KMS-11 (cell line): ENCODE measurements around the gene PDE4D.
"Not testable (repeated sequence)": the region's sequence is repeated elsewhere in the genome, so short reads cannot be mapped to it uniquely, and the experiment has no call there.

ENCODE experiments used
- H2AFZ ChIP-seq: fragments of 200-600 bp; sonication (generic); 2 replicates; pipeline ENCODE4 v1.6.1; 2016; ENCODE audit warnings: antibody characterized with exemption, mixed run types, low read depth
- H3K27ac ChIP-seq: fragments of 200-600 bp; sonication (generic); 2 replicates; pipeline ENCODE4 v1.6.1; 2016; ENCODE audit warnings: mild to moderate bottlenecking, mixed run types
- H3K27me3 ChIP-seq: fragments of 200-600 bp; sonication (generic); 2 replicates; pipeline ENCODE4 v1.6.1; 2017; ENCODE audit warnings: mild to moderate bottlenecking, low read depth, mixed run types, moderate library complexity; ENCODE audit not compliant: insufficient read depth
- H3K36me3 ChIP-seq: fragments of 200-600 bp; sonication (generic); 2 replicates; pipeline ENCODE4 v1.6.1; 2017; ENCODE audit warnings: mild to moderate bottlenecking, mixed run types; ENCODE audit not compliant: insufficient read depth
- H3K4me1 ChIP-seq: fragments of 200-600 bp; sonication (generic); 2 replicates; pipeline ENCODE4 v1.6.1; 2016; ENCODE audit warnings: mild to moderate bottlenecking, low read depth, mixed run types; ENCODE audit not compliant: poor library complexity, severe bottlenecking
- H3K4me2 ChIP-seq: fragments of 200-600 bp; sonication (generic); 2 replicates; pipeline ENCODE4 v1.7.0; 2016; ENCODE audit warnings: mild to moderate bottlenecking, mixed run types
- H3K4me3 ChIP-seq: fragments of 200-600 bp; sonication (generic); IDR thresholded peaks from 2 replicates; pipeline ENCODE4 v1.6.1; 2017; ENCODE audit warnings: low read depth, low read length, mixed read lengths; ENCODE audit not compliant: insufficient read depth
- H3K79me2 ChIP-seq: fragments of 200-600 bp; sonication (generic); 2 replicates; pipeline ENCODE4 v1.6.1; 2016; ENCODE audit warnings: low read depth, mixed run types; ENCODE audit not compliant: insufficient read depth
- H3K9ac ChIP-seq: fragments of 200-600 bp; sonication (generic); 2 replicates; pipeline ENCODE4 v1.6.1; 2016; ENCODE audit warnings: mild to moderate bottlenecking, mixed run types
- H4K20me1 ChIP-seq: fragments of 200-600 bp; sonication (generic); 2 replicates; pipeline ENCODE4 v1.6.1; 2016; ENCODE audit warnings: mild to moderate bottlenecking, mixed run types; ENCODE audit not compliant: insufficient read depth
- CTCF ChIP-seq: fragments of 200-600 bp; sonication (generic); conservative IDR thresholded peaks from 2 replicates; pipeline ENCODE4 v1.6.1; 2017; ENCODE audit warnings: low read depth, mild to moderate bottlenecking, antibody characterized with exemption, low read length, moderate library complexity, mixed read lengths

Gene PDE4D

GRCh38 chr5:59467969-59468368 is 425.6 kb downstream of the PDE4D start:
- no peaks in the 10 kb centered on the region for H3K79me2 ChIP-seq
- H3K27ac ChIP-seq = no peak overlapping the region
- no peaks in the 10 kb centered on the region; the same call in 1 of the 2 replicates for H3K27me3 ChIP-seq
- no peaks in the 10 kb centered on the region for H4K20me1 ChIP-seq
- H3K4me2 ChIP-seq = no peak overlapping the region
- H3K4me3 ChIP-seq = no peak overlapping the region
- no peak overlapping the region for H3K9ac ChIP-seq
- H2AFZ ChIP-seq = no peak overlapping the region
- H3K4me1 ChIP-seq = peaks cover 19% of the 10 kb centered on the region
- H3K36me3 ChIP-seq = no peaks in the 10 kb centered on the region
- TF ChIP-seq CTCF = no peak

GRCh38 chr5:59466271-59466670 is 427.3 kb downstream of the PDE4D start:
- peaks cover 19% of the 10 kb centered on the region for H3K4me1 ChIP-seq
- H3K9ac ChIP-seq = no peak overlapping the region
- H3K27ac ChIP-seq = no peak overlapping the region; the same call in 1 of the 2 replicates
- H3K36me3 ChIP-seq = no peaks in the 10 kb centered on the region
- no peaks in the 10 kb centered on the region for H3K79me2 ChIP-seq
- TF ChIP-seq CTCF = no peak
- H2AFZ ChIP-seq = no peak overlapping the region
- no peaks in the 10 kb centered on the region for H4K20me1 ChIP-seq
- peak overlapping the region; percentile 26 for H3K4me2 ChIP-seq
- H3K27me3 ChIP-seq = no peaks in the 10 kb centered on the region; the same call in 1 of the 2 replicates
- no peak overlapping the region for H3K4me3 ChIP-seq

GRCh38 chr5:59464969-59465368 is 428.6 kb downstream of the PDE4D start:
- no peak overlapping the region for H3K4me3 ChIP-seq
- H3K4me1 ChIP-seq = peaks cover 19% of the 10 kb centered on the region
- no peaks in the 10 kb centered on the region for H3K79me2 ChIP-seq
- no peak for TF ChIP-seq CTCF
- no peak overlapping the region for H3K9ac ChIP-seq
- H3K4me2 ChIP-seq = no peak overlapping the region
- H3K27me3 ChIP-seq = no peaks in the 10 kb centered on the region; the same call in 1 of the 2 replicates
- no peaks in the 10 kb centered on the region for H3K36me3 ChIP-seq
- H3K27ac ChIP-seq = no peak overlapping the region
- no peaks in the 10 kb centered on the region for H4K20me1 ChIP-seq
- H2AFZ ChIP-seq = no peak overlapping the region

GRCh38 chr5:59463618-59464166 is 429.8 kb downstream of the PDE4D start:
- H3K9ac ChIP-seq, H3K27ac ChIP-seq, H3K27me3 ChIP-seq: not testable (repeated sequence)

GRCh38 chr5:59462956-59463355 is 430.6 kb downstream of the PDE4D start:
- TF ChIP-seq CTCF = no peak
- Histone ChIP-seq H3K4me2 (no peak overlapping the region), H3K4me1 (peaks cover 19% of the 10 kb centered on the region), H3K9ac (no peak overlapping the region), H3K36me3 (no peaks in the 10 kb centered on the region), H2AFZ (no peak overlapping the region), H3K27ac (no peak overlapping the region), H4K20me1 (no peaks in the 10 kb centered on the region), H3K27me3 (no peaks in the 10 kb centered on the region; the same call in 1 of the 2 replicates), H3K4me3 (no peak overlapping the region), H3K79me2 (no peaks in the 10 kb centered on the region)

More at GRCh38 chr5:59463618-59464166, 429.8 kb downstream of the PDE4D start:
- H4K20me1 ChIP-seq, H3K36me3 ChIP-seq, H3K79me2 ChIP-seq, H2AFZ ChIP-seq, H3K4me3 ChIP-seq, H3K4me2 ChIP-seq: not testable (repeated sequence)
- H3K4me1 ChIP-seq = peaks cover 19% of the 10 kb centered on the region
